Skeletal muscle cell (primary cell): Measurements from ENCODE around the gene PROSER1.

Experiments used
- DNase-seq: peaks from one replicate; pipeline ENCODE4 v3.0.0-alpha.2; 2010; ENCODE audit warnings: low read depth
- H3K4me3 ChIP-seq: 2 replicates; pipeline ENCODE4 v1.5.1; 2011; ENCODE audit warnings: low read depth, mild to moderate bottlenecking, control low read depth, low read length, moderate library complexity

Gene PROSER1

DNA sequence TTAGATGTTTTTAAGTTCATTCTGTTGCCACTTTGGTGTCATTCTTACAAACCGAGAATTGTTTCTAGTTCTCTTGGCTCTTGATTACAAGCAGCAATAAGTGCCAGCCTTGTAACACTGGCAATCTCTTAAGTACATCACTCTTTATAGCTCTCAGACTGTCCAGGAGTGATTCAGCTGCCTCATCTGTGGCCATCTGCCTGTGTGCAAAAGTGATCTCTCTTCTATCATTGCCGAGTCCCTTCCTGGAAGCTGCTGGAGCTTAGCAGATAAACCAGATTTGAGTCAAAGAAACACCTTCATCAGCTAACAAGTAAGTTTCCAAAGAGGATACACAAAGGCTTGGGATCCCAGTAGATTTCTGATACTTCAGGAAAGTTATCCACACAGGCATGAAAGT, 70.4 kb downstream of the PROSER1 start:
- no peak overlapping the region for H3K4me3 ChIP-seq
- no peak for DNase-seq

DNA sequence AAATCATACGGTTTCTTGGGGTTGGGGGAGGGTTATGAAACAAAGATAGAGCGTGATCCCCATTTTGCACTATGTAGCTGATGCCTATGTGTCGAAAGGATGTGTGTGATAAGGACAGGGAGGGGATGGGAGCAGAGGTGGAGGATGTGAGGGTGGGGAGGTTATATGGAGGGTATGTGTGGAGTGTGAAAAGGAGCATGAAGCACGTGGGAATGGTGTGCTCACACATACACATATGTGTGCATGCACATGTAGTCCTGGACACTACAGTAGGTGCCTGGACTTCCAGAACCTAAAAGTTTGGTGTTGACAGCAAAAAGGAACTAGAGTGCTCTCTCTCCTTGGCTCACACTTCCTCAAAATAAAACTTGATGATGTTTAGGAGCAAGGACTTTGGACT, 72.6 kb downstream of the PROSER1 start:
- DNase-seq: no peak
- H3K4me3 ChIP-seq: no peak overlapping the region

DNA sequence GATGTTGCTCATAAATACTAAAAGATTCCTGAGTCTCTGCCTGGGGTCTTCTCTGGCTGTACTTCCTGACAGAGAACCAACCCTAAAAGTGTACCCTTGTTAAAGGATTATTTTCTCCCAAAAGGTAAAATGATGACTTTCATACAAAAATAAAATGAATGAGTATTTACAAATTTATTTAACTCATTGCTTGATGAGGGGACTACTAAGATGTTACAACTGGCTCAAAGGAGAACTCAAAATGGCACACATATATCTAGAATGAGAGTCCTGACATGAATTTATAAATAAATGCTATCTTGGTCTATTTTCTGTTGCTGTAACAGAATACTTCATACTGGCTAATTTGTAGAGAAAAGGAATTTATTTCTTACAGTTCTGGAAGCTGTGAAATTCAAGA, 77.7 kb downstream of the PROSER1 start:
- DNase-seq: no peak
- no peak overlapping the region for H3K4me3 ChIP-seq
